A204.1 (cell line): ENCODE data around the gene GRK6.

Source experiments
- FAIRE-seq: peaks from 2 replicates; lab custom pipeline; 2012; peaks lifted over from hg19 to GRCh38; lab: Jason Lieb, UNC

Gene GRK6

DNA sequence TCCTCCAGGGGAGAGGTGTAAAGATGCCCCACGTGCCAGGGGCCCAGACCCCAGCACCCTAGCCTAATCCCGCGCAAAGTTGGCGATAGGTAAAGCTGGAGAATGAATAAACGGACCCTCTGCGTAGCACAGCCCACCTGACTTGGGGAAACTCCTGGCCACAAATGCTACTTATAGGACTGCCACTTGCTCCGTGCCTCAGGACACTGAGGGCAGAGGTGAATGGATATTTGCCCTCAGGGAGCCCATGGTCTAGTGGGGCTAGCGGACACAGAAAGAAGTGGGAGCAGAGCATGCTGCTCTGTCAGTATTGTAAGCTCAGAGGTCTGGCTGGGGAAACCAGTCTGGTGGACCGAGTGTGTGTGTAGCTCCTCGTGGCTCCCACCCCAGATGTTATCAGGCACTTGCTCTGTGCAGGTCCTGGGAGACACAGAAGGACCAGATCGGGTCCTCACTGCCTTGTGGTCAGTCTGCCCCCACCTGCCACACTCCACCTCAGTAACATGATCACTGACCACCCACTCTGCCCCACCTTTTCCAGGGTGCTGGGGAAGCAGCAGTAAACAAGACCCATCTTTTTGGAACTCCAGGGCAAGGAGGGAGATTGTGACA, 841 bp downstream of the GRK6 start:
- no peak for FAIRE-seq

DNA sequence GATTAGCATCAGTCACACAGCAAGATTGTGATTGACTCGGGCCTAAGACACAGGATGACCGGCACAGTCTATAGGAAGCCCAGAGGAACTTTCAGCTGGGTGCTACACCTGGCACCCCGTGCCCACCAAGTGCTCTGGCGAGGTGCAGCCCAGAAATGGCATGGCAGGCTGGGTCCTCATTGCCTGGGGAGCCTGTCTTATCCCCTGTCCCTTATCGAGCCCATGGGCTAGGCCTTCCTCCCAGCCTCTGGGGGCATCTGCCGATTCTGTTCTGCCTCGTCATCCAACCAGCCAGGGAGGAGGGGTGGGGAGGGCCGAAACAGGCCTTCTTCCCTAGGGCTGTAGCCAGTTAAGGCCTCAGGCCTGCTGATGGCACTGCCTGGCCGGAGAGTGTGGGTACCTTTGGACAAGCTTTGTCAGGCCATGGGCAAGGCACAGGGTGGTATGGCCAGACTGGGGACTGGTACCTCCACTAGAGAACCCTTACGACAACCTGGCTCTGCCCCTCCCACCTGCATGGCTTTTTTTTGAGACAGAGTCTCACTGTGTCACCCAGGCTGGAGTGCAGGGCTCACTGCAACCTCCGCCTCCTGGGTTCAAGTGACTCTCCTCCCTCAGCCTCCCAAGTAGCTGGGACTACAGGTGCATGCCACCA, 1.6 kb downstream of the GRK6 start:
- FAIRE-seq = no peak

DNA sequence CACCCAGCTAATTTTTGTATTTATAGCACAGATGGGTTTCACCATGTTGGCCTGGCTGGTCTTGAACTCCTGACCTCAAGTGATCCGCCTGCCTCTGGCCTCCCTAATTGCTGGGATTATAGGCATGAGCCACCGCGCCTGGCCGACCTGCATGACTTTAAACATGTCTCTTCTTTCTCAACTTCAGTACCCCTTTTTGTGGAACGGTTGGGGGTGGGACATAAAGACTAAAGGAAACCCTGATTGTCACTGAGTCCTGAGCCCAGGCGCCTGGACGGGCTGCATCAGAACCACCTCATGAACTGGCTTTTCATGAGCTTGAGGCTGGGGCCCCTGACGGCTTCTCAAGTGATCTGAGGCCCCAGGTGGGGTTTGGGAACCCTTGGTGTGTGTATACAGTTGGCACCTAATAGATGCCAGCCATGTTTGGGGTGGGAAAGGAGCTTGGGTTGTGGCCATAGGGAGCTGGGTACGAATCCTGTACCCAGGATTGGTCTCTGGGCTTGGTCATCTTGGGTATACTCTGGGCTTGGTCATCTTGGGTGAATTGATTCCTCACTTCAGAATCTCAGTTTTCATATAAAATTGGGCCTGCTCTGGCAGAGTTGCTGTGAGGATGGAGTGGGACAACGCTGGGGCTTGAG, 2.2 kb downstream of the GRK6 start:
- no peak for FAIRE-seq

DNA sequence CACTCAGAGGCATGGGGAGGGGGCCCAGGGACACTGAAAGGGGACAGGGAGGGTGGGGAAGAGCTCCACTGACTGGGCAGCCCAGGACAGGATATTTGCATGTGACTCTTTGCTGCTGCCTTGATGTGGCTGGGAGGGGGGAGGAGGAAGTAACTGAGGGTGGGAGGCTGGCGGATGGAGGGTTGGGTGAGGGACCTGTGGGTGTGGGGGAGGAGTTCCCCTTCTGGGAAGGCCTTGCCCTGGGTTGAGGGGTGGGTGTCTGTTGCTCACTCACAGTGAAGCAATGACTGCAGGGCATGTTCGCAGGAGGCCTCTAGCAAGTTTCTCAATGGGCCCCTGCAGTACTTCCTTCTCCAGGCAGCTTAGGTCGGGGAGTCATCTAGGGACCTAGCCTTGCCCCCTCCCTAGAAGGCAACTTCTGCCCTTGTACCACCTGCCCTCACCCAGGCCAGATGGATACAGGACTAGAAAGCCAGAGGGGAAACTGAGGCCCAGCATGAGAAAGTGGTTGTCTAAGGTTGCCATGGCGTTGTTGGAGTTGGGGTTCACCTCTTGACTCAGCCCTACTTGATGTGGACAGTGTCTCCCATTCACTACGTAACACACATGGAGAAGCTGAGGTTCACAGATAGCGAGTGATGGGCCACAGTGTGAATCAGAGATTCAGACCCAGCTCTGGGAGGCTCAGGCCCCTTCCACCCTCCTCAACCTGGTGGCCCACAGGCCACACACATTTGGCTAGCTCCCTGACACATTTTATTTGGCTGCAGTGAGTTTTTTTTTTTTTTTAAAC, 3.0 kb downstream of the GRK6 start:
- FAIRE-seq = no peak

DNA sequence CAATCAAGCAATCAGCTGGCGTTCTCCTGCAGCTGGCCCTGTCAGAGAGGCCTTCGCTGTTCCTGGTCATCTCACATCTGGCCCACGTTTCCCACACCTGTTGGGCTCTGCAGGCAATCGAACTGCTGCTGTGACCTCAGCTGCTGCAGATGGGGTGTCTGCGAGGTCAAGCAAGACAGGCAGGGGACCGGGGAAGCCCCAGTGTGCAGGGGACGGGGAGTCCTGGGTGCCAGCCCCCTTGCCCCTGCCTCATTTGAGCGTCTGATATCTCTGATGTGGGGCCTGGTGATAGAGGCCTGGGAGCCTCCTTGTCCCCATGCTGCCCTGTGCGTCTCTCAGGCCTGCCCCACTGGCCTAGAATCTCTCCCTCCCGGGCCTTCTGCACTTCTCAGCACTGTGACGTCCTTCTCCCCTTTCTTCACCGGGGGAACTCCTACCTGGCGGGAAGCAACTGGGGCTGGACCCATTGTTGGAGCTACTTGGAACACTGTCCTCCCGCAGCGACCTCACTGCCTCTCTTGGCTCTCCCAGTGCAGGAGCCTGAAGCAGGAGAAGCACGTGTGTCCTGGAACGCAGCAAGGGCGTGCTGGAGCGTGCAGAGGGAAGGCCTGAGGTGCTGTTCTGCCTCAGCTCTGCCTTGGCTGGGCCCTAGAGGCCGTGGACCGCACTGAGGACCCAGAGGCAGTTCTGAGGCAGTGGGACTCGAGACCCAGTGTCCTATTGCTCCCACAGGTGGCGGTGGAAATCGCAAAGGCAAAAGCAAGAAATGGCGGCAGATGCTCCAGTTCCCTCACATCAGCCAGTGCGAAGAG, 3.9 kb downstream of the GRK6 start:
- FAIRE-seq = no peak

DNA sequence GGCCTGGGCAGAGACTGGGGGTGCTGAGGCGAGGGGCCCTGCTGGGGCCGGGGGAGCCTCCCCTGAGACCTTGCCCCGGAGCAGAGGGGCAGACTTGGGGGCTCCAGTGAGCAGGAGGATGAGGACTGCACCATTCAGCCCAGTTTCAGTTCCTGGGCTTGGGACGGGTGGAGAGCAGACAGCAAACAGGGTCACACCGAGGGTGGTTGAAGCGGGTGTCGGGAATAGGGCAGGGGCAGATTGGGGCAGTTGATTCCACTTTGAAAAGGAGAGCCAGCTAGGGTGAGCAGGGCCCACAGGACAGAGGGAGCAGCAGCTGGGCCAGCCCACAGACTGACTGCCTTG, 4.5 kb downstream of the GRK6 start:
- FAIRE-seq = no peak

DNA sequence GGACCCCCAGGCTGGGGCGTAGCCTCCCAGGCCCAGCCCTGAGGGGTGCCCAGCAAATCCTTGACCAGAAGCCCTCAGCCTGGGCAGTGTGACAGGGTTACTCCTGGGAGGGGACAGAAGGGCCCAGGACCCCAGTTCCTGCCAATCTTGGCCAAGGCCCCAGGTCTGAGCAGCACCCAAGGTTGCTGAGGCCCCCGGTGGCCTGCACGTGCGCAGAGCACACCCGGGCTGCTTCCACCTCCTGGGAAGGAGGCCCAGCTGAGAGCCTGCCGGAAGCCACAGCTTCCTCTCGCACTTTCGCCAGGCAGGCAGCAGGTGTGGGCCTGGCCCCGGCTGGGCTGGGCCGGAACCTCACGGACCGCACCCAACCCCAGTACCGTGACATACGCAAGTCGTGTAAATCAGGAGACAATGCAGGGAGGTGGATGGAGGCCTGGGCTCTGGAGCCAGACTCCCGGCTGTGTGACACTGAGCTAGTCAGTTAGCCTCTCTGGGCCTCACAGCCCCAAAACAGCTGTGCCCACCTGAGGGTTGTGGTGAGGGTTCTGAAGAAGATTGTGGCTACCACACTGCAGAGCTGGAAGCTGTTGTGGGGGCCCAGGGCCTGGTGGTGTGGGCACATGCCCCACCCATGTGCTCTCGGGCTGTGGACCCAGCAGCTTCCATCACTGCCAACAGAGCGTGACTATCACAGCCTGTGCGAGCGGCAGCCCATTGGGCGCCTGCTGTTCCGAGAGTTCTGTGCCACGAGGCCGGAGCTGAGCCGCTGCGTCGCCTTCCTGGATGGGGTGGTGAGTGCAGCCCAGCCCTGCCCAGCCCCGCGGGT, 5.1 kb downstream of the GRK6 start:
- FAIRE-seq = no peak

DNA sequence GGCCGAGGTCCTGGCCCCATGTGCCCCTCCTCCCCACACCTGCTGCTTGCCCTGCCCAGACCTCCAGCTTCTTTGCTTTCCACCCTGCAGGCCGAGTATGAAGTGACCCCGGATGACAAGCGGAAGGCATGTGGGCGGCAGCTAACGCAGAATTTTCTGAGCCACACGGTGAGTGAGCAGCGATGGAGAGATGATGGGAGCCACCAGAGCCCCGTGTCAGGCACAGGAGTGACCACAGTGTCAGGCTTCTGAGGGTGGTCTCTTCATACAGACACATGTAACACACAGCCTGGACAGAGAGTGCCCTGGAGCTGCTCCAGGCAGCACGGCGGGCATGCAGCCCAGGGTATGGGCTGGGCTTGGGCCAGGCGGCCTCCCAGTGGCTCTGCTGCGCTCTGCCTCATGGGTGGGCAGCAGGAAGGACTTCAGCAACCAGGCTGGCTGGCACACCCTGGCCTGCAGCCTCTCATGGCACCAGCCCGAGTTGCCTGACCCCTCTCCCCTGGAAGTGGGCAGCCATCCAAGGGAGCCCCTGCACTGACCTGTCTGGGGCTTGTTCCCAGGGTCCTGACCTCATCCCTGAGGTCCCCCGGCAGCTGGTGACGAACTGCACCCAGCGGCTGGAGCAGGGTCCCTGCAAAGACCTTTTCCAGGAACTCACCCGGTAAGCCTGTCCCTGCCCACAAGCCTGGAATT, 5.8 kb downstream of the GRK6 start:
- no peak for FAIRE-seq

DNA sequence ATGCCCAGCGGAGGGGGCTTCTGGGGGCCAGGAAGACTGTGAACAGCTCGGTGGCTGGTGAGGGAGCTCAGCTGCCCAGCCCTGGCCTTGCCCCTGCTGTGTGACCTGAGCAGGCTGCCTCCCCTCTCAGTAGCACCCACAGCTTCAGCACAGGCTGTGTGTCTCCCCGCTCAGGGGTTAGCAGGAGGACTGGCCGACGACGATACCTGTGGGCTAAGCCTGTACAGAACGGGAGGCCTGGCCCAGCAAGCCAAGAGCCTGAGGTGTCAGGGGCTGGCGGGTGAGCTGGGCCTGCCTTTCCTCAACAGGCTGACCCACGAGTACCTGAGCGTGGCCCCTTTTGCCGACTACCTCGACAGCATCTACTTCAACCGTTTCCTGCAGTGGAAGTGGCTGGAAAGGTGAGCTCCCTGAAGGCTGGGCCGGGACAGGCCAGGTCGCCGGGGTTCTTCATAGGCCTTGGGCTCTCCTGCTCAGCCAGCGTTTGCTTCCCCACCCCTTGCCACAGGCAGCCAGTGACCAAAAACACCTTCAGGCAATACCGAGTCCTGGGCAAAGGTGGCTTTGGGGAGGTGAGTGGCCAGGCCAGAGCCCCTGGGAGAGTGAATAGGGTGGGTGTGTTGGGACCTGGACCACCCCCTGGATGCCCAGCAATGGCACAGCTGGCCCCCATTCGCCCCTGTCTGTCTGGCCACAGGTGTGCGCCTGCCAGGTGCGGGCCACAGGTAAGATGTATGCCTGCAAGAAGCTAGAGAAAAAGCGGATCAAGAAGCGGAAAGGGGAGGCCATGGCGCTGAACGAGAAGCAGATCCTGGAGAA, 6.6 kb downstream of the GRK6 start:
- no peak for FAIRE-seq

DNA sequence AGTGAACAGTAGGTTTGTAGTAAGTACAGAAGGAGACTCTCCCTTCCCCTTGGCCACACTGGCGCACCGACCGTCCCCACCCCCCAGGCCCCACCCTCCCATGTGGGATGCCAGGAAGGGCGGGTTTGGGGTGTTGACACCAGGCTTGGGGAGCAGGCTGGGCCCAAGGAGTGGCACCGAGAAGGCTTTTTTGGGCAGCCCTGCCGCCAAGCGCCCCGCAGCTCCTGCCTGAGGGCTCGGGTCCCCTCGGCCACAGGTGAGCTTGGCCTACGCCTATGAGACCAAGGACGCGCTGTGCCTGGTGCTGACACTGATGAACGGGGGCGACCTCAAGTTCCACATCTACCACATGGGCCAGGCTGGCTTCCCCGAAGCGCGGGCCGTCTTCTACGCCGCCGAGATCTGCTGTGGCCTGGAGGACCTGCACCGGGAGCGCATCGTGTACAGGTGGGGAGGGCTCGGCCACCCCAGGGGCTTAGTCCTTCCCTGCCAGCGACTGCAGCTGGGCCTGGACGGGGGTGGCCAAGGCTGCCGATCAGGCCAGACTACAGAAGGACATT, 7.3 kb downstream of the GRK6 start:
- no peak for FAIRE-seq

DNA sequence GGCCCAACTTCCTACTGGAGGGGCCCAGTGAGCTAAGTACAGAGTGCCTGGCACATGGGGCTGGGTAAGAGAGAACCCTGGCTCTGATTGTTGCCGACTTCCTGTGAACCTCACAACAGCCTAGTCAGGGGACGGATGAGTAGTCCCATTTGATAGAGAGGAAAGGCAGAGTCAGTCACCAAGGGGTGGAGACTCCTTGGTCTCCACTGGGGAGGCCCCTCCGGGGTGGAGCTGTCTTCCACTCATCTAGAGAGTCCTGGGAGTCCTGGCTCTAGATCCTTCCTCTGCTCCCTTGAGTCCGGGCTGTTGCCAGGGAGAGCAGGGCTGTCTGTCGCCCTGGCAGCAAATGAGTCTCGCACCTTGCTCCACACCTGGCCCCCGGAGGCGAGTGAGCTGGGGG, 8.0 kb downstream of the GRK6 start:
- no peak for FAIRE-seq

DNA sequence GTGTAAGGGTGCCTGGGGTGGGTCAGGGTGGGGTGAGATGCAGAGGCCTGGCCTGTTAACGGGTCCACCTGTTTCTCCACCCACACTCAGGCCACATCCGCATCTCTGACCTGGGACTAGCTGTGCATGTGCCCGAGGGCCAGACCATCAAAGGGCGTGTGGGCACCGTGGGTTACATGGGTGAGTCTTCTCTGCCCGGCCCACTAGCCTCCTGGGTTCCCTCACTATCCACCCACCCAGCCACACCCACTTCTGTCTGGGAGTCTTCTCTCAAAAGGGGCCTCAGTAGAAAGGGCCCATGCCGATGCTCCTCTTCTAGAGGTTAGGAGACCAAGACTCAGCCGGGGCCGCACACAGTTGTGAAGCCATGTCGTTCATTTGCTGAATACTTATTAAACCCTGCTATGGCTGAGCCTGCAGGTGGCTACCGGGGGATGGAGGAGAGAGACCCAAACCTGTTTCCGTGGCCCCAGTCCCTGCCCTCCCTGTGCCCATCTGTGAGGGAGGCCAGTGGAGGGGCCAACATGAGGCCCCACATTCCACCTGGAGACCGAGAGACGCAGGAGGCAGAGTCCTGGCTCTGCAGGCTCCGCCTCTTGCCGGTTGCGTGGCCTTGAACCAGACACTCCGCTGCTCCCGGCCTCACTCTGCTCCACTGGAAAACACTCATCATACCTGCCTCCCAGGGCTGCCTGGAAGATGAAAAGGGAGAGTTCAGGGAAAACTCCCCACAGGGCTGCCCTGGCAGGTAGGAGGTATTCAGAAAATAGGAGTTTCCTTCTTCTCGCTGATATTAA, 8.7 kb downstream of the GRK6 start:
- FAIRE-seq = no peak

DNA sequence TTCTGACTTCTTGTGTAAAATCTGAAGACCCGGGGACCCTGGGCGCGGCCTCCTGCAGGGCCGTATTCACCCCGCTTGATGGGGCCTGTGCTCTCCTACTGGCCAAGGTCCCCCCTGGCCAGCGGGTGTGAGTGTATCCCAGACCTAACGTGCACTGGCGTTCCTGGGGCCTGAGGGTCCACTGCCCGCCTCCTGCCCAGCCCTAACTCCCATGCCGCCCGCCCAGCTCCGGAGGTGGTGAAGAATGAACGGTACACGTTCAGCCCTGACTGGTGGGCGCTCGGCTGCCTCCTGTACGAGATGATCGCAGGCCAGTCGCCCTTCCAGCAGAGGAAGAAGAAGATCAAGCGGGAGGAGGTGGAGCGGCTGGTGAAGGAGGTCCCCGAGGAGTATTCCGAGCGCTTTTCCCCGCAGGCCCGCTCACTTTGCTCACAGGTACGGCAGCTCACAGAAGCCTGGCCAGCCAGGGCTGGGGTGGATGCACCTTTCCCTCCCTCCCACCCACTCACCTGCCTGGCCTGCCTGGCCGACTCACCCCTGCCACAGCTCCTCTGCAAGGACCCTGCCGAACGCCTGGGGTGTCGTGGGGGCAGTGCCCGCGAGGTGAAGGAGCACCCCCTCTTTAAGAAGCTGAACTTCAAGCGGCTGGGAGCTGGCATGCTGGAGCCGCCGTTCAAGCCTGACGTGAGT, 9.5 kb downstream of the GRK6 start:
- no peak for FAIRE-seq

DNA sequence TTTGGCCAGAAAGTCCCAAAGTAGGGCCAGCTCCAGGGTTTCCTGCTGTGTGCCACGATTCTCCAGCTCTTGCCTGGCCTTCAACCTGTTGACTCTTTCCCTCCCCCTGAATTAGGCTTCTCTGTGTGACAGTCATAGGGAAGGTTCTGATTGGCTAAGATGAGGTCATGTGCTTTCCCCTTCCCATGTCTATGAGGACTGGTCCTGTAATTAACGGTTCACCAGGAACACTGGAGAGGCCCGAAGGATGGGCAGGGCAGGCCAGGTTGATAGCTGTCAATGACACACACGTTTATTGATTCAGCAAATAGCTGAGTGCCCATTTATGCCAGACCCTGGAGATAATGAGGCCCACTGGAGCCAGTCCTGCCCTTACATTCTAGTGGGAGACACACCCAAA, 11.1 kb downstream of the GRK6 start:
- no peak for FAIRE-seq

DNA sequence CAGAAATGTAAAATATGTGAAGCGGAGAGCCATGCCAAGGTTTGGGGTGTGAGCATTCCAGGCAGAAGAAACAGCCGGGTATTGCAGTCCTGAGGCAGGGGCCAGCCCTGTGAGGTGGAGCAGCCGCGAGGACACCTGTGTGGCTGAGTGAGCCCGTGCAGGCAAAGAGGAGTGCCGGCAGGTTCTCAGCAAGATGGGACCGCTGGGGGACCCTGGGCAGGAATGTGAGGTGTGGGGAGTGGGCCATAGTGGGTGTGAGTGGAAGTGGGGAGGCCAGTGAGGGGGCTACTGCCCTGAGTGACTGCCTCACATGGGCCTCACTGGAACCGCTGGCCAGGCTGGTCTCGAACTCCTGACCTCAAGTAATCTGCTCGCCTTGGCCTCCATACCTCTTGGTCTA, 12.0 kb downstream of the GRK6 start:
- FAIRE-seq = no peak

DNA sequence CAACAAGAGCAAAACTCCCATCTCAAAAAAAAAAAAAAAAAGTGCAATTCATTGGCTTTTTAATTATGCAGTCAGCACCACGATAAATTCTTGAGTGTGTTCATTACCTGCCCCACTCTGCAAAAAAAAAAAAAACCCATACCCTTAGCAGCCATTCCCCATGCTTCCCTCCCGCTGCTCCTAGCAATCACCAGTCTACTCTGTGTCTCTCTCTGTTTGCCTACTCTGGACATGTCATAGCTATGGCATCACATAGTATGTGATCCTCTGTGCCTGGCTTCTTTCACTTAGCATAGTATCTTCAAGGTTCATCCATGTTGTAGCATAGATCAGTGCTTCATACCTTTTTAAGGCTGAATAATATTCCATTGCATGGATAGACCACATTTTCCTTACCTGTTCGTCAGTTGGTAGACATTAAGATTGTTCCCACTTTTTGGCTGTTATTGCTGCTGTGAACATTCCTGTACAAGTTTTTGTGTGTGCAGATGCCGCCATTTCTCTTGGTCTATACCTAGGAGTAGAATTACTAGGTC, 13.1 kb downstream of the GRK6 start:
- FAIRE-seq = no peak

DNA sequence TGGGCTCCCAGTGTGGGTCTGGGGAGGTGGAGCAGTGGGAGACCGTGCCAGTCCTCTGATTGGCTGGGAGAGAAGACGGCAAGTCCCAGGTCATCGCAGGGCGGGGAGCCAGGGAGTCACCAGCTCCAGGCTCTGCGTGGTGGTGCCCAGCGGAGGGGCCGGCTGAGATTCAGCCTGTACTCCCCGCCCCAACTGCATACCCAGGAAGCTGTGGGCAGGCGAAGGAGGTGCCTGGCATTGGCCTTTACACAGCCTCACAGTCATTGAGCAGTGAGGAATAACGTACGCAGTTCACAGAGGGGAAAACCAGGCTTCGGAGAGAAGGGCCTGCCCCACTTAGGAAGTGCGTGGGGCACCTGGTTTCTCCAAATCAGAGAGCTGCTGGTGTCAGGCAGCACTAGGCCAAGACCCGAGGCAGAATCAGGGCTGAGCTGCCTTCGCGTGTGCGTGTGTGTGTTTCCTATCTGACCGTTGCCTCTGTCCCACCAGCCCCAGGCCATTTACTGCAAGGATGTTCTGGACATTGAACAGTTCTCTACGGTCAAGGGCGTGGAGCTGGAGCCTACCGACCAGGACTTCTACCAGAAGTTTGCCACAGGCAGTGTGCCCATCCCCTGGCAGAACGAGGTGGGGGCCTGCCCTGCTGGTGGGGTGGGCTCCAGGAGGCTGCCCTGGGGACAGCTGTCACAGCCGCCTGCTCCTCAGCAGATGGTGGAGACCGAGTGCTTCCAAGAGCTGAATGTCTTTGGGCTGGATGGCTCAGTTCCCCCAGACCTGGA, 13.9 kb downstream of the GRK6 start:
- no peak for FAIRE-seq
